H9 (cell line): Measurements from ENCODE around the gene CRELD2. TPM values are rescaled to one million over a fixed set of nuclear protein-coding genes. Genes with fewer than 3 reads are reported as not detected.

ENCODE experiments used
- DNase-seq: peaks from one replicate; pipeline ENCODE4 v3.0.0-alpha.2; 2017
- H2AFZ ChIP-seq: one replicate; pipeline ENCODE4 v1.6.1; 2013; ENCODE audit warnings: mild to moderate bottlenecking, low read length, control low read depth, moderate library complexity
- H2AK5ac ChIP-seq: 2 replicates; pipeline ENCODE4 v1.6.1; 2013; ENCODE audit warnings: low read length, control low read depth, mixed read lengths; ENCODE audit not compliant: insufficient read length
- H2BK120ac ChIP-seq: one replicate; pipeline ENCODE4 v1.6.1; 2013; ENCODE audit warnings: low read depth, mild to moderate bottlenecking, low read length, control low read depth, inconsistent platforms; ENCODE audit not compliant: poor library complexity, severe bottlenecking
- H2BK12ac ChIP-seq: 2 replicates; pipeline ENCODE4 v1.6.1; 2013; ENCODE audit warnings: low read length, control low read depth, mixed read lengths, low read depth; ENCODE audit not compliant: insufficient read length
- H2BK15ac ChIP-seq: 2 replicates; pipeline ENCODE4 v1.6.1; 2013; ENCODE audit warnings: low read depth, low read length, control low read depth
- H2BK20ac ChIP-seq: one replicate; pipeline ENCODE4 v1.6.1; 2013; ENCODE audit warnings: low read depth, mild to moderate bottlenecking, low read length, control low read depth, inconsistent platforms; ENCODE audit not compliant: poor library complexity, severe bottlenecking
- H2BK5ac ChIP-seq: 2 replicates; pipeline ENCODE4 v1.6.1; 2013; ENCODE audit warnings: low read length, control low read depth, mixed read lengths; ENCODE audit not compliant: insufficient read length
- H3K14ac ChIP-seq: 2 replicates; pipeline ENCODE4 v1.6.1; 2013; ENCODE audit warnings: low read length, control low read depth; ENCODE audit not compliant: insufficient read depth
- H3K18ac ChIP-seq: 2 replicates; pipeline ENCODE4 v1.6.1; 2013; ENCODE audit warnings: low read depth, mild to moderate bottlenecking, mixed read lengths, low read length, control low read depth; ENCODE audit not compliant: insufficient read length
- H3K23ac ChIP-seq: 2 replicates; pipeline ENCODE4 v1.6.1; 2013; ENCODE audit warnings: low read length, control low read depth, mixed read lengths, low read depth; ENCODE audit not compliant: insufficient read length
- H3K23me2 ChIP-seq: 2 replicates; pipeline ENCODE4 v1.6.1; 2013; ENCODE audit warnings: low read depth, mild to moderate bottlenecking, mixed read lengths, low read length, control low read depth; ENCODE audit not compliant: insufficient read length, poor library complexity, severe bottlenecking
- H3K27ac ChIP-seq: 2 replicates; pipeline ENCODE4 v1.5.1; 2013; ENCODE audit warnings: low read length, control low read depth, mixed read lengths, low read depth; ENCODE audit not compliant: insufficient read length
- H3K27me3 ChIP-seq: 2 replicates; pipeline ENCODE4 v1.6.1; 2013; ENCODE audit warnings: low read length, control low read depth, inconsistent platforms; ENCODE audit not compliant: insufficient read depth
- H3K4ac ChIP-seq: 2 replicates; pipeline ENCODE4 v1.6.1; 2013; ENCODE audit warnings: low read depth, mild to moderate bottlenecking, control low read depth, inconsistent platforms, low read length, moderate library complexity
- H3K4me1 ChIP-seq: 2 replicates; pipeline ENCODE4 v1.6.1; 2013; ENCODE audit warnings: low read length, control low read depth, inconsistent platforms; ENCODE audit not compliant: insufficient read depth
- H3K4me2 ChIP-seq: 2 replicates; pipeline ENCODE4 v1.6.1; 2013; ENCODE audit warnings: low read length, control low read depth, mixed read lengths; ENCODE audit not compliant: insufficient read length, insufficient read depth
- H3K56ac ChIP-seq: 2 replicates; pipeline ENCODE4 v1.6.1; 2013; ENCODE audit warnings: low read depth, mild to moderate bottlenecking, mixed read lengths, low read length, control low read depth; ENCODE audit not compliant: insufficient read length
- H3K79me1 ChIP-seq: 2 replicates; pipeline ENCODE4 v1.6.1; 2013; ENCODE audit warnings: low read depth, mild to moderate bottlenecking, moderate library complexity, low read length, control low read depth, inconsistent platforms; ENCODE audit not compliant: insufficient read depth, poor library complexity, severe bottlenecking
- H3K79me2 ChIP-seq: 2 replicates; pipeline ENCODE4 v1.6.1; 2013; ENCODE audit warnings: low read length, control low read depth, inconsistent platforms; ENCODE audit not compliant: insufficient read depth
- H3K9ac ChIP-seq: 2 replicates; pipeline ENCODE4 v1.6.1; 2013; ENCODE audit warnings: low read length, control low read depth, mixed read lengths; ENCODE audit not compliant: insufficient read length; ENCODE audit errors: extremely low read depth
- H3K9me3 ChIP-seq: one replicate; pipeline ENCODE4 v1.6.1; 2013; ENCODE audit warnings: low read depth, low read length, inconsistent platforms; ENCODE audit not compliant: control insufficient read depth
- H3T11ph ChIP-seq: one replicate; pipeline ENCODE4 v1.6.1; 2013; ENCODE audit warnings: mild to moderate bottlenecking, low read length, control low read depth, inconsistent platforms
- H4K20me1 ChIP-seq: one replicate; pipeline ENCODE4 v1.6.1; 2013; ENCODE audit not compliant: control insufficient read depth, insufficient read length, insufficient read depth
- H4K5ac ChIP-seq: 2 replicates; pipeline ENCODE4 v1.6.1; 2013; ENCODE audit warnings: low read depth, mild to moderate bottlenecking, mixed read lengths, low read length, control low read depth; ENCODE audit not compliant: insufficient read length
- H4K8ac ChIP-seq: replicated peaks from 2 replicates; pipeline ENCODE4 v1.6.1; 2013; ENCODE audit warnings: low read length, control low read depth, mixed read lengths, low read depth; ENCODE audit not compliant: insufficient read length
- H4K91ac ChIP-seq: 2 replicates; pipeline ENCODE4 v1.6.1; 2013; ENCODE audit warnings: low read depth, mild to moderate bottlenecking, moderate library complexity, mixed read lengths, low read length, control low read depth; ENCODE audit not compliant: insufficient read length
- H3K27ac Mint-ChIP-seq, 3 experiments: 2 replicates in 2 of 3; 3 replicates in 1 of 3; pipeline ENCODE4 v1.8.0; 2020 to 2021; ENCODE audit warnings: mixed read lengths in 3 of 3, mild to moderate bottlenecking in 1 of 3, moderate library complexity in 1 of 3
- H3K27me3 Mint-ChIP-seq: 2 replicates; pipeline ENCODE4 v1.8.0; 2021; ENCODE audit warnings: low read depth, mild to moderate bottlenecking, moderate library complexity, mixed read lengths
- H3K36me3 Mint-ChIP-seq, 3 experiments: 2 replicates in 2 of 3; 3 replicates in 1 of 3; pipeline ENCODE4 v1.8.0; 2020 to 2021; ENCODE audit warnings: low read depth in 3 of 3, mixed read lengths in 3 of 3; ENCODE audit not compliant: insufficient read depth in 1 of 3
- H3K4me1 Mint-ChIP-seq, 2 experiments: 2 replicates each; pipeline ENCODE4 v1.8.0; 2020; ENCODE audit warnings: mixed read lengths in 2 of 2
- H3K4me3 Mint-ChIP-seq, 2 experiments: 2 replicates in 1 of 2; 3 replicates in 1 of 2; pipeline ENCODE4 v1.8.0; 2020 to 2021; ENCODE audit warnings: mild to moderate bottlenecking in 2 of 2, mixed read lengths in 2 of 2, moderate library complexity in 1 of 2
- H3K9me3 Mint-ChIP-seq, 2 experiments: 2 replicates in 1 of 2; 3 replicates in 1 of 2; pipeline ENCODE4 v1.8.0; 2020; ENCODE audit warnings: mild to moderate bottlenecking in 2 of 2, mixed read lengths in 2 of 2, moderate library complexity in 1 of 2
- WGBS: extraction: QIAGEN DNeasy Blood & Tissue Kit; methylation state at CpG from one replicate; pipeline ENCODE4 v1.1.7; 2013; ENCODE audit warnings: missing lambda C conversion rate, low lambda C conversion rate, mixed read lengths; ENCODE audit not compliant: insufficient read length; ENCODE audit errors: extremely low coverage; 5-methylcytosine and 5-hydroxymethylcytosine counted together
- total RNA-seq: library from RNA; stranded (reverse); gene quantifications from 2 replicates; pipeline ENCODE4 v1.2.1, GENCODE V29; 2021
- TF ChIP-seq, protein P1 (sequence below): fragments of 200-600 bp; sonication (generic); conservative IDR thresholded peaks from 3 replicates; pipeline ENCODE4 v1.8.0; 2021; ENCODE audit warnings: antibody characterized with exemption, mild to moderate bottlenecking

The CRELD2 gene
- total RNA-seq, 1 experiment from 2014 or later = 34.7 TPM

DNA sequence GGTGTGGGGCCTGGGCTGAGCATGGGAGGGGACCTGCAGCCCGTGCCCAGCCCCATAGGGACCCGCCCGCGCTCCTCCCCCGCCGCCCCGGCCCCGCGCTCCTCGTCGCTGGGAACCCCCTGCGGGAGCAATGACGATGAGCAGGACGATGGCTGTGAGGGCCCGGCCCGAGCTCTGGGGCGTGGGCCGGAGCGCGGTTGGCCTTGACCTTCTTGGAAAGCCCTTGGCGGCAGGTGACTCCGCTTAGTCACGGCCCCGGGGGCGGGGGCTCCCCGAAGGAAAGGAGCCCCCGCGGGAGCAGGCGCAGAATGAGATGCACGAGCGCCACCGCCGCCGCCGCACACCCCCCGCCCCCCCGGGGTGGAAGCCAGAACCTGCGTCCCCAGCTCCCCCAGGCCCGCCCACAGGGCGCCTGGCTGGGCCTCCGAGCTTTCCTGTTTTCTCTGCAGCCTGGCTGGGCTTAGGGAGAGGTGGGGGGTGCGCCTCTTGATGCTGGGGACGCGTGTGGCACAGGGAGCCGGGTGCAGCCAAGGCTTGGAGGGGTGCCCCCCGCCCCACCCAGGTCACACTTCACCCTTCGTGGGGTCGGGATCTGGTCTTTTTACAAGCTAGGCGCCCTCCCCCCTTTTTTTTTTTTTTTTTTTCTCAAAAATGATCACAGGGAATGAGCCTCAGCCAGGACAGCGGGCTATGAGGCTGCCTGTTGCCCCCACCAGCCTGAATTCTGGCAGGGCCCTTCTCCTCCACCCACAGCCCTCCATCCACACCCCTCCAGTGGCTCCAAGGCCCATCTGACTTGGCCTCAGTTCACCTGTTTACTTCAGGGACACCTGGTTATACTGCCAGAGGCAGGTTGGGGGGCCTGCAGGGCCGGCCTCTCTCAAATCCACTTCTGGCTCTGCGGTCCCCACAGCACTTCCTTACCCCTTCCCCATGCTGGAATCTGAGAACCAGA, 17.9 kb downstream of the CRELD2 start:
- peak; percentile 87 for DNase-seq
- no peak overlapping the region for H3K9ac ChIP-seq

More for the DNA sequence above, 17.9 kb downstream of the CRELD2 start:
- Histone ChIP-seq H2AK5ac (no peak overlapping the region), H3K56ac (no peak overlapping the region), H3K9me3 (no peaks in the 10 kb centered on the region), H3K79me2 (no peaks in the 10 kb centered on the region), H4K8ac (no peak overlapping the region), H2BK15ac (no peak overlapping the region), H3K79me1 (no peaks in the 10 kb centered on the region), H3K18ac (no peak overlapping the region), H2BK12ac (no peak overlapping the region), H4K20me1 (no peaks in the 10 kb centered on the region), H3K23me2 (peaks cover 9% of the 10 kb centered on the region), H3K4ac (no peak overlapping the region), H2BK5ac (no peak overlapping the region), H3K4me1 (peaks cover 2% of the 10 kb centered on the region; the same call in 1 of the 2 replicates), H3K27ac (no peak overlapping the region), H2BK120ac (no peak overlapping the region), H3T11ph (no peak overlapping the region), H4K91ac (no peak overlapping the region), H3K14ac (0 out of 2 replicates have a peak overlapping the region, but pooled peaks have one; percentile 20), H2AFZ (no peak overlapping the region), H3K4me2 (peak overlapping the region; percentile 2), H2BK20ac (no peak overlapping the region), H4K5ac (no peak overlapping the region), H3K27me3 (no peaks in the 10 kb centered on the region; the same call in 1 of the 2 replicates), H3K23ac (no peak overlapping the region)
- Mint-ChIP-seq H3K27ac (no peak overlapping the region), H3K4me3 (peak overlapping the region; percentile 41 to 74), H3K36me3 (no peaks in the 10 kb centered on the region), H3K27me3 (peaks cover 6% of the 10 kb centered on the region), H3K4me1 (peaks cover 6 to 11% of the 10 kb centered on the region in 2 experiments), H3K9me3 (no peaks in the 10 kb centered on the region; a peak in 2 of 5 replicates)
- WGBS = no CpG with 5 or more reads among the region's 52 CpGs
- TF ChIP-seq, protein P1, sequence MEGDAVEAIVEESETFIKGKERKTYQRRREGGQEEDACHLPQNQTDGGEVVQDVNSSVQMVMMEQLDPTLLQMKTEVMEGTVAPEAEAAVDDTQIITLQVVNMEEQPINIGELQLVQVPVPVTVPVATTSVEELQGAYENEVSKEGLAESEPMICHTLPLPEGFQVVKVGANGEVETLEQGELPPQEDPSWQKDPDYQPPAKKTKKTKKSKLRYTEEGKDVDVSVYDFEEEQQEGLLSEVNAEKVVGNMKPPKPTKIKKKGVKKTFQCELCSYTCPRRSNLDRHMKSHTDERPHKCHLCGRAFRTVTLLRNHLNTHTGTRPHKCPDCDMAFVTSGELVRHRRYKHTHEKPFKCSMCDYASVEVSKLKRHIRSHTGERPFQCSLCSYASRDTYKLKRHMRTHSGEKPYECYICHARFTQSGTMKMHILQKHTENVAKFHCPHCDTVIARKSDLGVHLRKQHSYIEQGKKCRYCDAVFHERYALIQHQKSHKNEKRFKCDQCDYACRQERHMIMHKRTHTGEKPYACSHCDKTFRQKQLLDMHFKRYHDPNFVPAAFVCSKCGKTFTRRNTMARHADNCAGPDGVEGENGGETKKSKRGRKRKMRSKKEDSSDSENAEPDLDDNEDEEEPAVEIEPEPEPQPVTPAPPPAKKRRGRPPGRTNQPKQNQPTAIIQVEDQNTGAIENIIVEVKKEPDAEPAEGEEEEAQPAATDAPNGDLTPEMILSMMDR = no peak
